Muscle layer of duodenum (tissue), 2 donors: ENCODE data around the gene USP48.

Experiments used
- H3K27ac ChIP-seq: one replicate; pipeline ENCODE4 v1.7.0; 2013; ENCODE audit warnings: mild to moderate bottlenecking, low read length
- H3K27me3 ChIP-seq: one replicate; pipeline ENCODE4 v1.7.0; 2013; ENCODE audit warnings: low read depth, mild to moderate bottlenecking, control low read depth, low read length
- H3K36me3 ChIP-seq, 2 donors: one replicate each; pipeline ENCODE4 v1.7.0; 2013; ENCODE audit warnings: low read length in 2 of 2, control low read depth in 1 of 2, mild to moderate bottlenecking in 1 of 2; ENCODE audit not compliant: insufficient read depth in 2 of 2, control insufficient read depth in 1 of 2
- H3K4me1 ChIP-seq, 2 donors: one replicate each; pipeline ENCODE4 v1.7.0; 2013; ENCODE audit warnings: low read length in 2 of 2, mild to moderate bottlenecking in 2 of 2, control low read depth in 1 of 2, moderate library complexity in 1 of 2; ENCODE audit not compliant: insufficient read depth in 2 of 2, control insufficient read depth in 1 of 2
- H3K4me3 ChIP-seq, 2 donors: one replicate each; pipeline ENCODE4 v1.7.0; 2013; ENCODE audit warnings: low read length in 2 of 2, low read depth in 1 of 2, mild to moderate bottlenecking in 1 of 2
- H3K9me3 ChIP-seq, 2 donors: one replicate each; pipeline ENCODE4 v1.7.0; 2013; ENCODE audit warnings: low read length in 2 of 2, control low read depth in 1 of 2, mild to moderate bottlenecking in 1 of 2; ENCODE audit not compliant: control insufficient read depth in 1 of 2
- donor health status: healthy.

USP48 gene

DNA sequence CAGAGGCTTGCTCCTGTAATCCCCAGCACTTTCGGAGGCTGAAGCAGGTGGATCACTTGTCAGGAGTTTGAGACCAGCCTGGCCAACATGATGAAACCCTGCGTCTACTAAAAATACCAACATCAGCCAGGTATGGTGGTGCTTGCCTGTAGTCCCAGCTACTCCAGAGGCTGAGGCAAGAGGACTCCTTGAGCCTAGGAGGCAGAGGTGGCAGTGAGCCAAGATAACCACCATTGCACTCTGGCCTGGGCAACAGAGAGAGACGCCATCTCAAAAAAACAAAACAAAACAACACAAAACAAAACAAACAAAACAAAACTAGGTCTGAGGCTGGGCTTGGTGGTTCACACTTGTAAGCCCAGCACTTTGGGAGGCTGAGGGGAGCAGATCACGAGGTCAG, 75.1 kb downstream of the USP48 start:
- H3K4me3 ChIP-seq = no peak overlapping the region
- H3K9me3 ChIP-seq = no peaks in the 10 kb centered on the region
- no peak overlapping the region for H3K27ac ChIP-seq
- peaks cover 0 to 9% of the 10 kb centered on the region in 2 donors for H3K4me1 ChIP-seq
- peaks cover 23 to 41% of the 10 kb centered on the region in 2 donors for H3K36me3 ChIP-seq
- no peaks in the 10 kb centered on the region for H3K27me3 ChIP-seq

DNA sequence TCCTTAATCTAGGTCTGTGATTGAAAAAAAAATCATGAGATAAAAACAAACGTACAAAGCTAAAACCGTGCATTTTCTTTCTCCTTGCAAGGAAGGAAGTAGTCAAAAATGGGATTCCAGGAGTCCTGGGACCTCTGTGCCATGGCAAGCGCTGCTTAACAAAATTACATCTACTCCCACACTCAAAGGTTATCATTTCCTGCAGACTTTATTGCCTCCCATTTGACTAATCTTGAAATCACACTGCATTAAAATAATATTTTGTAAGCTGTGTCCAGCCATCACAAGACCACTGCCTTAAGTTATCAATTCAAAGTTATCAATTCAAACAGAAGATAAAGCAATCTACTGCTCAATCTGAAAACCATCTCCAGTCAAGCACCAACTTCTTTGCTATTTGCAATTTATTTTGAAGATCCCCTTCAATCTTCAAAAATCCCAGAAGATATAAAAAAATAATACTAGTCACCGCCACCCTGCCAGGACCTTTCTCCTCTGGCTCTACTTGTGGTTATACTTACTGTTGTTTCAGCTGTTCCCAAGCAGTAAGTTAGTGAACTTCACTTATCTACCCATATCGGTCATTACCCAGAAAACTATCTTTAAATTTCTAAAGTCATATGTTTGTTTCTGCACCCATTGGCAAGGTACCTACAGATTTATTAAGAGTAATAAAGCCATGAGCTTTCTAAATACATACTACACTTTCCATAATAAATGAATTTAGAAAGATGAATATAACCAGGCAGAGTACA, 75.7 kb downstream of the USP48 start:
- Histone ChIP-seq H3K27ac (no peak overlapping the region), H3K9me3 (no peaks in the 10 kb centered on the region), H3K4me1 (peaks cover 0 to 9% of the 10 kb centered on the region in 2 donors), H3K4me3 (no peak overlapping the region), H3K36me3 (peaks cover 27 to 43% of the 10 kb centered on the region in 2 donors), H3K27me3 (no peaks in the 10 kb centered on the region)

- no peaks in the 10 kb centered on the region for H3K9me3 ChIP-seq
- peaks cover 0 to 9% of the 10 kb centered on the region in 2 donors for H3K4me1 ChIP-seq
- H3K27me3 ChIP-seq = no peaks in the 10 kb centered on the region
- H3K4me3 ChIP-seq = no peak overlapping the region
- peaks cover 26 to 37% of the 10 kb centered on the region in 2 donors for H3K36me3 ChIP-seq
- no peak overlapping the region for H3K27ac ChIP-seq
These were observed 76.7 kb downstream of the USP48 start for GRCh38 chr1:21706151-21706835.

DNA sequence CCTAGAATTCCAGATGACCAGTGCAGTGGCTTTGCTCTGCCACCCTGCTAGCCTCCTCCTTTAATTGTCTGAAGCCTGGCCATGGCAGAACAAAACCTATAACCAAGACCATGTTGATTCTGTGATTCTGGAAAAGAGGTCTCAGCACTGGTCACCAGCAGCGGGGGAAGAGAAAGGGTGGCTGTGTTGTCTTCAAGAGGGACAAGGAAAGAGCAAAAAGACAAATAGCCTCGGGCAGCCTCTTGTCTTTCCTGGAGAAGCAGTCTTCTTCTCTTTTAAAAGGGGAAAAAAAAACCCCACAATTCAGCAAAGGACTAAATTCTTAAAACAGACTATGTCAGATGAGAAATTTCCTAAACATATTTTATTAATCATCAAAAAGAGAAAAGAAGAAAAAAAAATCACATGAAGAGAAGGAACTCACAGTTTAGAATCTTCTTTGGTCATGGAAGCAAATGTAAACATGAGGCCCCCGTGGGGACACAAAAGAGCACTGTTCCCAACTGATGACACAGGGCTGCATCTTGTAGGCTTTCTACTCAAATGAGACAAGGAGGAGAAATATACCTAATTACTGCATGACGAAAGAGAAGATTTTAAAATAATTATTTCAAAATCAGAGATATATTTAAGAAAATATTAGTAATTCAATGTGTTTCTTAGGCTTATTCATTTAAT, 77.5 kb downstream of the USP48 start:
- no peak overlapping the region for H3K4me3 ChIP-seq
- H3K36me3 ChIP-seq = peaks cover 28 to 42% of the 10 kb centered on the region in 2 donors
- no peaks in the 10 kb centered on the region for H3K27me3 ChIP-seq
- H3K27ac ChIP-seq = no peak overlapping the region
- H3K9me3 ChIP-seq = no peaks in the 10 kb centered on the region
- peaks cover 0 to 9% of the 10 kb centered on the region in 2 donors for H3K4me1 ChIP-seq

DNA sequence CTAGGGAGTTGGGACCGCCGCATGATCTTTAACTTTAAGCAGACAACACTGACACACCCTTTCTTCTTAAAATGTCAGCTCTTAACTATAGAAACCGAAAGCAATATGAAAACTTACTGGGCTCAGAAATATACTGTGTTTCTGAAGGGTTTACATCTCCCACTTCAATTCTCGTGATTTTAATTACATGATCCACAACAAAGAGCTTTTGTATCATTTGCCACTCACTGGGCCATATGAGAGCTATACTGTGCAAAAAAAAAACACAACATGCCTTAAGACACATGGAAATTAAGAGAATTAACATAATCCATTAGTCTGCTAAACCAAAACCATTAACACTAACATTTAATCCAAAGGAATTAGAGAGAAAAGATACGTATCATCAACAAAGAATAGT, 78.8 kb downstream of the USP48 start:
- no peaks in the 10 kb centered on the region for H3K27me3 ChIP-seq
- no peaks in the 10 kb centered on the region for H3K9me3 ChIP-seq
- H3K4me3 ChIP-seq = no peak overlapping the region
- peaks cover 0 to 9% of the 10 kb centered on the region in 2 donors for H3K4me1 ChIP-seq
- peaks cover 37 to 48% of the 10 kb centered on the region in 2 donors for H3K36me3 ChIP-seq
- H3K27ac ChIP-seq = no peak overlapping the region

- Histone ChIP-seq H3K9me3 (no peaks in the 10 kb centered on the region), H3K36me3 (peaks cover 37 to 48% of the 10 kb centered on the region in 2 donors), H3K4me3 (no peak overlapping the region), H3K4me1 (peaks cover 0 to 9% of the 10 kb centered on the region in 2 donors), H3K27me3 (no peaks in the 10 kb centered on the region), H3K27ac (no peak overlapping the region)
These were observed 79.5 kb downstream of the USP48 start for GRCh38 chr1:21703318-21703963.

DNA sequence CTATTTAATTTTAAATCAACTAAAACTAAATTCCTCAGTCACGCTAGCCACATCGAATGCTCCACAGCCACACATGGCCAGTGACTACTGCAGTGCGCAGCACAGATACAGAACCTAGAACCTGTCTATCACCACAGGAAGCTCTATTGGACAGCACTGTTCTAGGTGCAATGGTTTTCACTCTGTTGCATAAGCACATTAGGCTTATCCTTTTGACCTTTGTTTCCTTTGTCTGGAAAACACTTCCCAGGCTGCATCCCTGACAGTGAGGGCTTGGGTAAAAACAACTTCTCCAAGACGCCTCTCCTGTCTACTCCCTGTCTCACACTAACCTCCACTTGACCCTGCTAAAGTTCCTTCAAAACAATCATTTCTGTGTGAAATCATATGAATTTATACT, 80.2 kb downstream of the USP48 start:
- Histone ChIP-seq H3K9me3 (no peaks in the 10 kb centered on the region), H3K27ac (no peak overlapping the region), H3K4me3 (no peak overlapping the region), H3K27me3 (no peaks in the 10 kb centered on the region), H3K4me1 (peaks cover 0 to 9% of the 10 kb centered on the region in 2 donors), H3K36me3 (peaks cover 37 to 48% of the 10 kb centered on the region in 2 donors)

- H3K4me3 ChIP-seq = no peak overlapping the region
- H3K9me3 ChIP-seq = no peaks in the 10 kb centered on the region
- no peaks in the 10 kb centered on the region for H3K27me3 ChIP-seq
- H3K27ac ChIP-seq = no peak overlapping the region
- H3K36me3 ChIP-seq = peaks cover 37 to 48% of the 10 kb centered on the region in 2 donors
- H3K4me1 ChIP-seq = peaks cover 0 to 4% of the 10 kb centered on the region in 2 donors
These were observed 81.5 kb downstream of the USP48 start for GRCh38 chr1:21701401-21701800.

DNA sequence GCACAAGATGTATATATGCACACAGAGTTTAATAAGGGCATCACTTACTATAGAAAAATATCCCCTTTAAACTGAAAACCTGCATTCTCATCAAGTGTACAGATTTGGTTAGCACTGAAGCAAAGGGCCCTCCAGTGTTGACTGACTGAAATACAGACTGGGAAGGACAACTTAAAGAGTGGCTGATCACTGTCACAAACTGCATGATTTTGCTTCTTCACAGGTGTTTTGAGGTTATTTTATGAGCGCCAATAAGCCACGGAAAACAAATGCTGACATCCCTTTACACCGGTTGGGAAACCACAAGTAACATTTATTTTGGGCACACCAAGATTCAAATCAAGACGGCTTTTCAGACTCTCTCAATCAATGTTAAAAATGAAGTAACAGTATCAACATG, 82.9 kb downstream of the USP48 start:
- no peak overlapping the region for H3K4me3 ChIP-seq
- H3K9me3 ChIP-seq = no peaks in the 10 kb centered on the region
- no peaks in the 10 kb centered on the region for H3K27me3 ChIP-seq
- peaks cover 32 to 40% of the 10 kb centered on the region in 2 donors for H3K36me3 ChIP-seq
- H3K4me1 ChIP-seq = no peaks in the 10 kb centered on the region
- H3K27ac ChIP-seq = no peak overlapping the region

- no peak overlapping the region for H3K27ac ChIP-seq
- peaks cover 39 to 42% of the 10 kb centered on the region in 2 donors for H3K36me3 ChIP-seq
- no peak overlapping the region for H3K4me3 ChIP-seq
- no peaks in the 10 kb centered on the region for H3K4me1 ChIP-seq
- no peaks in the 10 kb centered on the region for H3K9me3 ChIP-seq
- no peaks in the 10 kb centered on the region for H3K27me3 ChIP-seq
These were observed 86.0 kb downstream of the USP48 start for GRCh38 chr1:21696931-21697330.

- no peak overlapping the region for H3K4me3 ChIP-seq
- H3K27me3 ChIP-seq = no peaks in the 10 kb centered on the region
- H3K27ac ChIP-seq = no peak overlapping the region
- H3K36me3 ChIP-seq = peaks cover 36 to 38% of the 10 kb centered on the region in 2 donors
- H3K9me3 ChIP-seq = no peaks in the 10 kb centered on the region
- no peaks in the 10 kb centered on the region for H3K4me1 ChIP-seq
These were observed 89.2 kb downstream of the USP48 start for GRCh38 chr1:21693732-21694131.
